HG02852 (cell line): ENCODE measurements around the gene BRMS1L.
"Not testable (repeated sequence)": the region's sequence is repeated elsewhere in the genome, so short reads cannot be mapped to it uniquely, and the experiment has no call there.

Experiments used
- ATAC-seq: cut with Tn5 transposase; IDR thresholded peaks from one replicate; pipeline ENCODE4 v1.9.1; 2021; ENCODE audit warnings: mild to moderate bottlenecking, moderate library complexity; ENCODE audit not compliant: unreplicated experiment

The BRMS1L gene

GRCh38 chr14:35821564-35822411 is 4.3 kb upstream of the BRMS1L start:
- ATAC-seq = no peak

- ATAC-seq = no peak
These were observed 3.6 kb upstream of the BRMS1L start for GRCh38 chr14:35822501-35822900.

GRCh38 chr14:35824446-35825165 is 1.5 kb upstream of the BRMS1L start:
- not testable (repeated sequence) for ATAC-seq

- no peak for ATAC-seq
These were observed 245 bp upstream of the BRMS1L start for GRCh38 chr14:35825968-35826217.

GRCh38 chr14:35826952-35827416 is 846 bp downstream of the BRMS1L start:
- ATAC-seq = peak; percentile 4

GRCh38 chr14:35827678-35828472 is 1.7 kb downstream of the BRMS1L start:
- no peak for ATAC-seq

GRCh38 chr14:35829449-35829848 is 3.3 kb downstream of the BRMS1L start:
- ATAC-seq = no peak

GRCh38 chr14:35835208-35835982 is 9.3 kb downstream of the BRMS1L start:
- ATAC-seq = no peak

GRCh38 chr14:35841704-35842103 is 15.6 kb downstream of the BRMS1L start:
- not testable (repeated sequence) for ATAC-seq

GRCh38 chr14:35842245-35842644 is 16.1 kb downstream of the BRMS1L start:
- not testable (repeated sequence) for ATAC-seq

GRCh38 chr14:35844494-35844893 is 18.4 kb downstream of the BRMS1L start:
- no peak for ATAC-seq

GRCh38 chr14:35847636-35848035 is 21.5 kb downstream of the BRMS1L start:
- no peak for ATAC-seq

GRCh38 chr14:35849122-35849521 is 23.0 kb downstream of the BRMS1L start:
- no peak for ATAC-seq

GRCh38 chr14:35851823-35852222 is 25.7 kb downstream of the BRMS1L start:
- ATAC-seq = no peak

- ATAC-seq = no peak
These were observed 27.1 kb downstream of the BRMS1L start for GRCh38 chr14:35853225-35853624.

- no peak for ATAC-seq
These were observed 28.6 kb downstream of the BRMS1L start for GRCh38 chr14:35854696-35855270.

GRCh38 chr14:35855876-35856481 is 29.8 kb downstream of the BRMS1L start:
- peak; percentile 95 for ATAC-seq

- no peak for ATAC-seq
These were observed 32.5 kb downstream of the BRMS1L start for GRCh38 chr14:35858521-35859209.

- ATAC-seq = peak; percentile 79
These were observed 35.2 kb downstream of the BRMS1L start for GRCh38 chr14:35861204-35861868.
